ENCODE data around the gene NDUFB8.
"Not testable (repeated sequence)": the region's sequence is repeated elsewhere in the genome, so short reads cannot be mapped to it uniquely, and the experiment has no call there.

NDUFB8 gene

DNA sequence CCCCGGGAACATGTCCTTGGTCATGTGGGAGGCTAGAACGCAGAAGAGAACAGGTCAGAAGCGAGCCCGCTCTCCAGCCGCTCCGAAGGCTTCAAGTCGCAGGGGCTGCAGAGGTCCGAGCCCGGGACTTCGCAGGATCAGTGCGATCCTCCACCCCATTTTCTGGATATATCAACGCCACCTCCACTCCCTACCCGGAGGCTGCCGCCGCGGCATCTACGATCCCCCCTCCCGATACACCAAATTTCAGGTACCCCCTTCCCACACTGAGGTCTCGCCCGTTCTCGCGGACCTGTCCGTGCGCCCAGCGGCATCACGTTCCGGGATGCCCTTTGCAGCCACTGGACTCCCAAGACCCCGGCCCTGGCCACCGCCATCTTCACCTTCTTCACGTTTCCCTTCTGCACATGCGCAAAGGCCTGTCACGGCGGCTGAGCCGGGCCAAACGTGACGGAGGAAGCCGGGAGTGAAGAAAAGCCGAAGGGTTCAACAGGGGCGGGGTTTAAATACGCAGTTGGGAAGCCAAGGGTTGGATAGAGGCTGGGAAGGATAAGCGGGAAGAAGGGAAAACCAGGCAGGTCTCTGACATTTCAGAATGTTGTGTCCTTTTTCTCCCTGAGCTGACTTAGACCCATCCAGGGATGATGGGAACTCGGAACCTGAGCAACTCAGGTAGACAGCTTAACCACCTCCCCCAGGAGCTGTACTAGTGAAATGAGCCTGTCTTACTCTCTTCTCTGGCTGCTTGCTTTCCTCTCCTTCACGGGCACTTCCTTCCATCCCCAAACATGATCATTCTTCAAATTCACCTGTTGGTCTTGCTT, at the start of gene NDUFB8:
NDUFB8 (minus strand) TSS at position 397 of the 824 bp plus-strand sequence; CDS start at position 377, 20 bp downstream.
- TF ChIP-seq, protein P1, sequence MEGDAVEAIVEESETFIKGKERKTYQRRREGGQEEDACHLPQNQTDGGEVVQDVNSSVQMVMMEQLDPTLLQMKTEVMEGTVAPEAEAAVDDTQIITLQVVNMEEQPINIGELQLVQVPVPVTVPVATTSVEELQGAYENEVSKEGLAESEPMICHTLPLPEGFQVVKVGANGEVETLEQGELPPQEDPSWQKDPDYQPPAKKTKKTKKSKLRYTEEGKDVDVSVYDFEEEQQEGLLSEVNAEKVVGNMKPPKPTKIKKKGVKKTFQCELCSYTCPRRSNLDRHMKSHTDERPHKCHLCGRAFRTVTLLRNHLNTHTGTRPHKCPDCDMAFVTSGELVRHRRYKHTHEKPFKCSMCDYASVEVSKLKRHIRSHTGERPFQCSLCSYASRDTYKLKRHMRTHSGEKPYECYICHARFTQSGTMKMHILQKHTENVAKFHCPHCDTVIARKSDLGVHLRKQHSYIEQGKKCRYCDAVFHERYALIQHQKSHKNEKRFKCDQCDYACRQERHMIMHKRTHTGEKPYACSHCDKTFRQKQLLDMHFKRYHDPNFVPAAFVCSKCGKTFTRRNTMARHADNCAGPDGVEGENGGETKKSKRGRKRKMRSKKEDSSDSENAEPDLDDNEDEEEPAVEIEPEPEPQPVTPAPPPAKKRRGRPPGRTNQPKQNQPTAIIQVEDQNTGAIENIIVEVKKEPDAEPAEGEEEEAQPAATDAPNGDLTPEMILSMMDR (conservative IDR thresholded peaks at IDR 0.05; ENCODE audit: low read length): no peak
- DNase-seq (ENCODE audit: low read depth): peak; percentile 75
- H3K4me3 ChIP-seq (ENCODE audit: low read length): peak within 1 kb of the TSS; percentile 97

DNA sequence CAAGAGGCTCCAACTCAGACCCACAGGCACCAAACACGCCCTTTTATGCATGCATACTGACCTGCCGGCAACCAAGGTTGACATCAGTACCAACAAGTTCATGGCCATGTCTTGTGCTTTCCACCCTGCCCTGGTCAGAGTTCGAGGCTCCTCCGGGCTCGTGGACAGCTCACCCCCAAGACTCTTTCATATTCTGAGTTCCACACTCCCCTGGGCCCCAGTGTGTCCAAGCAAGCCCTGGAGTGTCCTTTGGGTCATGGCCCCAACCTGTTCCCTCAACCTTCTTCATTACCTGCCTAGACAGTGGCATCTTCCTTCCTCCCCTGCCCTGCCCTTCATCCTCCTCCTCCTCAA, 46.6 kb upstream of the NDUFB8 start:
- TF ChIP-seq, protein P1 (conservative IDR thresholded peaks at IDR 0.05; ENCODE audit: low read length): no peak
- no peak overlapping the region for H3K4me3 ChIP-seq (ENCODE audit: low read length)
- no peak for DNase-seq (ENCODE audit: low read depth)

DNA sequence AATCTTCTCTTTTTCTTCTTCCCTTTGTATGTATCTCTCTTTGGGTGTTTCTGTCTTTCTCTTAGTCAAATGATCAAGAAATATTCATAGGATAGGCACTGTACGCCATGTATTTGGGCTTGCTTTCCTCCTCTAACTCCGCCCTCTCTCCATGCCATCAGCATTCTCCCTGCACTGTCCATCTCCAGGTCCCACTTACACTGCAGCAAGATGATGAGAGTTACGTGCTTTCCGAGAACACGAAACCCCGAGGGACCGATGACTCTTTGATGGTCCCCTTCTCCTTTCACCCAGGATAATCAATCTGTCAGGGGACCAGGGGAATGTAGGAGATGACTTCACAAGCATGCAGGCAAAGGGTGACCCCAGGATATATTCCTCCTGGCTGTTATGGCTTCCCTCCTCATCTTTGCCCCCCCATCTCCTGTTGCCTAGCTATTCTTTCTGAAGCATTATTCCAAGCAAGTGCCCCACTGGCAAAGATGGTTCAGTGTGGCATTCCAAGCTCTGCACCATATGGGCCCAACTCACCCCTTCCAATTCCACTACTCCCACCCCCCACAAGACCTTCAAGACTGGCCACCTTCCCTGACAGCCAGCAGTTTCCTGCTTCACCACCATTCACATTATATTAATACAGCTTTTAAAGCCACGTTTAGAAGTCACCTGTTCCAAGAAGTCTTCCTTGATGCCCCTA, 46.1 kb upstream of the NDUFB8 start:
- no peak for DNase-seq (ENCODE audit: low read depth)
- TF ChIP-seq, protein P1 (conservative IDR thresholded peaks at IDR 0.05; ENCODE audit: low read length): no peak
- H3K4me3 ChIP-seq (ENCODE audit: low read length): no peak overlapping the region

DNA sequence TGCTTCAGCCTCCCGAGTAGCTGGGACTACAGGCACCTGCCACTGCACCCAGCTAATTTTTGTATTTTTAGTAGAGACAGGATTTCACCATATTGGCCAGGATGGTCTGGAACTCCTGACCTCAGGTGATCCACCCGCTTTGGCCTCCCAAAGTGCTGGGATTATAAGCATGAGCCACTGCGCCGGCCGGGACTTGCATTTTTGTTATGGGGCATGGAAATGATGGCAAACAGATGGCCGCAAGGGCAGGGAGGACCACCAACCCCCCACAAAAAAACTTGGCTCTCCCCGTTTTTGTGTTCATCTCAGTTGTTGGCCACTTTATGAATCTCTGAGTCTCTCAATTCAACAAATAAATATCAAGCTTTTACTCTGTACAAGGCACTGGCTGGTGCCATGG, 45.5 kb upstream of the NDUFB8 start:
- H3K4me3 ChIP-seq (ENCODE audit: low read length); DNase-seq (ENCODE audit: low read depth): not testable (repeated sequence)

DNA sequence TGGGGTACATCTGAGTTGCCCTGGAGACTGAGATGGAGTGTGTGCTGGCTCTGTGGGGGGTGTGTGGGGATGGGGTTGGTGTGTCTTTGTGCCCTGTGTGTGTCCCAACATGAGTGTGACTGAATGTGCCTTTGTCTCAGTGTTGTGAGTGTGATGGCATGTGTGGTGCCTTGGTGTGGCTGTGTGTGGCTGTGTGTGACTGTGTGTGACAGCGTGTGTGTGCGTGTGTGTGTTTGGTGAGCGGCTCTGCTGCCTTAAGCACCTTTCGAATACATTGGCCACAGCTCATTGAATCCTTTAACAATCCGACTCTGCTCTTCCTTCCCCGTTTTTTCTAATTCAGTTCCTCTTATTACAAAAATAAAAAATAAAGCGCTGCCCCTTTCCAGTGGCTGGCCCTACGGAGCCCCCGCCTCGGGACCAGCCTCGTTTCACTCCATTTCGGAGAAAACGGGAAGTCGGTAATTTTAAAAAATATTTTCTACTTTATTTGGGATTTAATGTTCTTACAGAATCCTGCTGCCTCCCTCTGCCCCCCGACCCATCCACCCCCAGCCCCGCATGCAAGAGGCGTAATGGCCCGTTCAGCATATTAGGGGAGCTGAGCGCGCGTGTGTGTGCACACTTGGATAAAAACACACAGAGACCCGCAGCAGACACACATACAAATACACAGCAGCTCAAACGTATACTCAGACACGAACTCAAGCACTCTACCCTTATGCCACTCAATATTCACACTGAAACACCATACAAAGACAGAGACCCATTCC, 41.6 kb upstream of the NDUFB8 start:
- H3K4me3 ChIP-seq (ENCODE audit: low read length): no peak overlapping the region
- DNase-seq (ENCODE audit: low read depth): no peak
- TF ChIP-seq, protein P1 (conservative IDR thresholded peaks at IDR 0.05; ENCODE audit: low read length): no peak

DNA sequence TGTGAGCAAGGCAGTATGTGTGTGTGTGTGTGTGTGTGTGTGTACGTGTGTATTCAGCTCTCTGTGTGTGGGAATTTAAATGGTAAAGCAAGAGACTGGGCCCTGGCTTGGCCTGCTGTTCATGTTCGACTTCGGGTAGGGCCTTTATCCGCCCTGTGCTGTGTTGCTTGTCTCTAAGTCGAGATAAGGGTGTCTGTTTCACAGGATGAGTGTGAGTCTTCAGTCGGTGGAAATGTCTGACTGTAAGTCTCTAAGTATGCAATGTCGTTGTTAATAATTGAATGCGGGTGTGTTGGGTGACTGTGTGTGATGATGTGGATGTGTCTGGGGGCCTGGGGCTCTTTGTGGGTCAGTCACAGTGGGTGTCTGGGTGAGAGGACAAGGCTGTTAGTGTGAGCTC, 40.8 kb upstream of the NDUFB8 start:
- H3K4me3 ChIP-seq (ENCODE audit: low read length): no peak overlapping the region
- TF ChIP-seq, protein P1 (conservative IDR thresholded peaks at IDR 0.05; ENCODE audit: low read length): no peak

DNA sequence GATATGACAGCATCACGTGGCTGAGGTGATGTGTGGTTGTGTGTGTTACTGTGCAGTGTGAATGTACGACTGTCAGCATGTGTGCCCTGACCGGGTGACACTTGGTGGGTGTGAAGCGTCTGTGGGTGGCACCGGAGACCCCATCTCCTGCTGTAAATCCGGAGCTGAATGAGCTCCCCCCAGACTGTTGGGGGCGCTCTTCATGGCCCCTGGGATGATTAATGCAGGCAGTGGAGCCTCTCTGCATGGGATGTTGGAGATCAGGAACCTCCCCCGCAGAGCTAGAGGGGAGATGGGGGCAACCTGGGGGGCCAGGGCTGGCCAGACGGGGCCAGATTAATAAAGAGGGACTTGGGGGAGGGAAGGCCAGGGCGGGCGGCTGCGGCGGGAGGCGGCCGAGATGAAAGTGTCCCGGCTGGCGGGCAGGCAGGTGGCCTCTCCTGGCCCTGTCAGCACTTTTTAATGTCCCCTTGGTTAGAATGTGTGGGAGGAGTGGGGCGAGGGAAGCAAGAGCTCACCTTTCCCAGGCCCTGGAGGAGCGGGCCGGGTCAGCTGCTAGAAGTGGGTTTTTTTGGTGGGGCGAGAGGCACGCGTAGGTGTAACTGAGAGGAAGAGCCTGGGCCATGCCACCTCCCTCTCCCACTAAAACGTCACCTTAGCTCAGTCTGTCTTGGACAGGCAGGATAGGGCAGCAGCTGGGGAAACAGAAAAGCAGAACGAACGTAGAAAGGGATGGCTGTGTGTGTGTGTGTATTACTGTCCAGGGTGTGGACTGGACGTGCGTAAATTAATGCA, 40.2 kb upstream of the NDUFB8 start:
- H3K4me3 ChIP-seq (ENCODE audit: low read length): no peak overlapping the region
- no peak for DNase-seq (ENCODE audit: low read depth)
- TF ChIP-seq, protein P1 (conservative IDR thresholded peaks at IDR 0.05; ENCODE audit: low read length): no peak

More for the DNA sequence above, 40.8 kb upstream of the NDUFB8 start:
- DNase-seq (ENCODE audit: low read depth): no peak

Measured in AG10803 (cell line).